ENCODE measurements around the gene FAM133A. TPM values are rescaled to one million over a fixed set of nuclear protein-coding genes. Genes with fewer than 3 reads are reported as not detected.

Gene FAM133A
- total RNA-seq, 1 donor from 2014 or later, result 1.2 TPM

Other genes with a start within 250 kb of the FAM133A start
- gene NAP1L3, start 628 bp upstream of the FAM133A start, total RNA-seq, result 100 TPM